Measurements from ENCODE around the gene NUMA1. TPM values are rescaled to one million over a fixed set of nuclear protein-coding genes. Genes with fewer than 3 reads are reported as not detected.

Gene NUMA1
- total RNA-seq, 2 experiments from 2014 or later = 217 to 227 TPM

- Mint-ChIP-seq H3K27me3 (no peaks in the 10 kb centered on the region), H3K27ac (peak overlapping the region; percentile 62), H3K4me3 (no peak overlapping the region), H3K9me3 (no peaks in the 10 kb centered on the region), H3K4me1 (peaks cover 68% of the 10 kb centered on the region), H3K36me3 (ENCODE audit: low read depth) (peaks cover 30% of the 10 kb centered on the region)
- ChIA-PET CTCF (interaction anchor here (1.1 to 1.3 kb wide), 3 partner anchors 12 to 108 kb away, joined by 3 to 4 read pairs (median 3); no protein-coding TSS in a partner anchor), POLR2A (no interaction called here)
- no peak for DNase-seq
Measured at GRCh38 chr11:72075109-72075508, 5.2 kb downstream of the NUMA1 start.

- peaks cover 44% of the 10 kb centered on the region for H3K36me3 Mint-ChIP-seq (ENCODE audit: low read depth)
- DNase-seq = no peak
- no peaks in the 10 kb centered on the region for H3K9me3 Mint-ChIP-seq
- H3K4me3 Mint-ChIP-seq = no peak overlapping the region
- no peaks in the 10 kb centered on the region for H3K27me3 Mint-ChIP-seq
- peaks cover 67% of the 10 kb centered on the region for H3K4me1 Mint-ChIP-seq
- CTCF ChIA-PET = interaction anchor here (1.0 to 1.1 kb wide), 2 partner anchors 34 to 39 kb away, joined by 3 read pairs; no protein-coding TSS in a partner anchor
- POLR2A ChIA-PET = no interaction called here
- no peak overlapping the region for H3K27ac Mint-ChIP-seq
Measured at GRCh38 chr11:72072348-72072747, 8.0 kb downstream of the NUMA1 start.

- ChIA-PET POLR2A (no interaction called here), CTCF (interaction anchor here (1.0 to 1.4 kb wide), 3 partner anchors 9 to 14 kb away, joined by 3 to 4 read pairs (median 3); no protein-coding TSS in a partner anchor)
- DNase-seq = no peak
- H3K27me3 Mint-ChIP-seq = no peaks in the 10 kb centered on the region
- H3K27ac Mint-ChIP-seq = no peak overlapping the region
- H3K9me3 Mint-ChIP-seq = no peaks in the 10 kb centered on the region
- H3K4me3 Mint-ChIP-seq = no peak overlapping the region
- peaks cover 60% of the 10 kb centered on the region for H3K4me1 Mint-ChIP-seq
- peaks cover 49% of the 10 kb centered on the region for H3K36me3 Mint-ChIP-seq (ENCODE audit: low read depth)
Measured at GRCh38 chr11:72070491-72070890, 9.9 kb downstream of the NUMA1 start.

GRCh38 chr11:72069787-72070251 is 10.5 kb downstream of the NUMA1 start:
- Mint-ChIP-seq H3K4me1 (peaks cover 55% of the 10 kb centered on the region), H3K4me3 (no peak overlapping the region), H3K27me3 (no peaks in the 10 kb centered on the region), H3K36me3 (ENCODE audit: low read depth) (peaks cover 51% of the 10 kb centered on the region), H3K27ac (no peak overlapping the region), H3K9me3 (no peaks in the 10 kb centered on the region)
- ChIA-PET POLR2A (no interaction called here), CTCF (interaction anchor here (1.0 to 1.4 kb wide), 2 partner anchors 10 kb away, joined by 3 to 4 read pairs; no protein-coding TSS in a partner anchor)
- DNase-seq = no peak

GRCh38 chr11:72069200-72069599 is 11.1 kb downstream of the NUMA1 start:
- ChIA-PET POLR2A (no interaction called here), CTCF (interaction anchor here (1.4 kb wide), 1 partner anchor 10 kb away, joined by 4 read pairs; no protein-coding TSS in a partner anchor)
- Mint-ChIP-seq H3K4me1 (peaks cover 52% of the 10 kb centered on the region), H3K4me3 (no peak overlapping the region), H3K36me3 (ENCODE audit: low read depth) (peaks cover 48% of the 10 kb centered on the region), H3K27me3 (no peaks in the 10 kb centered on the region), H3K9me3 (no peaks in the 10 kb centered on the region), H3K27ac (no peak overlapping the region)
- no peak for DNase-seq

- CTCF ChIA-PET = interaction anchor here (1.1 to 1.2 kb wide), 2 partner anchors 11 kb away, joined by 3 to 6 read pairs; no protein-coding TSS in a partner anchor
- no peak overlapping the region for H3K27ac Mint-ChIP-seq
- no peak for DNase-seq
- H3K27me3 Mint-ChIP-seq = no peaks in the 10 kb centered on the region
- POLR2A ChIA-PET = no interaction called here
- H3K9me3 Mint-ChIP-seq = no peaks in the 10 kb centered on the region
- H3K4me1 Mint-ChIP-seq = peaks cover 44% of the 10 kb centered on the region
- H3K4me3 Mint-ChIP-seq = no peak overlapping the region
- H3K36me3 Mint-ChIP-seq (ENCODE audit: low read depth) = peaks cover 42% of the 10 kb centered on the region
Measured at GRCh38 chr11:72067676-72068075, 12.7 kb downstream of the NUMA1 start.

- Mint-ChIP-seq H3K27ac (no peak overlapping the region), H3K27me3 (no peaks in the 10 kb centered on the region), H3K4me1 (peaks cover 39% of the 10 kb centered on the region), H3K36me3 (ENCODE audit: low read depth) (peaks cover 40% of the 10 kb centered on the region), H3K9me3 (no peaks in the 10 kb centered on the region), H3K4me3 (no peak overlapping the region)
- no peak for DNase-seq
- CTCF ChIA-PET = interaction anchor here (1.1 to 1.3 kb wide), 2 partner anchors 11 to 16 kb away, joined by 3 read pairs; no protein-coding TSS in a partner anchor
- POLR2A ChIA-PET = no interaction called here
Measured at GRCh38 chr11:72067266-72067665, 13.1 kb downstream of the NUMA1 start.

GRCh38 chr11:72066855-72067254 is 13.5 kb downstream of the NUMA1 start:
- Mint-ChIP-seq H3K9me3 (no peaks in the 10 kb centered on the region), H3K27ac (no peak overlapping the region), H3K36me3 (ENCODE audit: low read depth) (peaks cover 38% of the 10 kb centered on the region), H3K4me3 (no peak overlapping the region), H3K27me3 (no peaks in the 10 kb centered on the region), H3K4me1 (peaks cover 35% of the 10 kb centered on the region)
- POLR2A ChIA-PET = no interaction called here
- CTCF ChIA-PET = interaction anchor here (0.7 to 1.3 kb wide), 3 partner anchors 10 to 88 kb away, joined by 3 read pairs; no protein-coding TSS in a partner anchor
- DNase-seq = no peak

GRCh38 chr11:72061739-72062396 is 18.5 kb downstream of the NUMA1 start:
- POLR2A ChIA-PET = no interaction called here
- H3K4me3 Mint-ChIP-seq = no peak overlapping the region
- no peak for DNase-seq
- peaks cover 5% of the 10 kb centered on the region for H3K4me1 Mint-ChIP-seq
- H3K36me3 Mint-ChIP-seq (ENCODE audit: low read depth) = peaks cover 21% of the 10 kb centered on the region
- no peaks in the 10 kb centered on the region for H3K9me3 Mint-ChIP-seq
- no peaks in the 10 kb centered on the region for H3K27me3 Mint-ChIP-seq
- CTCF ChIA-PET = interaction anchor here (0.5 to 1.5 kb wide), 2 partner anchors 71 to 82 kb away, joined by 3 read pairs; no protein-coding TSS in a partner anchor
- peak overlapping the region; percentile 4 for H3K27ac Mint-ChIP-seq

GRCh38 chr11:72058416-72059034 is 21.8 kb downstream of the NUMA1 start:
- H3K9me3 Mint-ChIP-seq = no peaks in the 10 kb centered on the region

GRCh38 chr11:72048766-72049460 is 31.4 kb downstream of the NUMA1 start:
- ChIA-PET POLR2A (no interaction called here), CTCF (interaction anchor here (1.2 to 2.6 kb wide), 8 partner anchors 7 to 44 kb away, joined by 3 to 11 read pairs (median 6); no protein-coding TSS in a partner anchor)
- H3K27me3 Mint-ChIP-seq = no peaks in the 10 kb centered on the region
- no peak overlapping the region for H3K4me3 Mint-ChIP-seq
- peaks cover 19% of the 10 kb centered on the region for H3K36me3 Mint-ChIP-seq (ENCODE audit: low read depth)
- DNase-seq = no peak
- H3K27ac Mint-ChIP-seq = no peak overlapping the region
- H3K4me1 Mint-ChIP-seq = peaks cover 6% of the 10 kb centered on the region
- H3K9me3 Mint-ChIP-seq = no peaks in the 10 kb centered on the region

More at GRCh38 chr11:72058416-72059034, 21.8 kb downstream of the NUMA1 start:
- H3K4me3 Mint-ChIP-seq = no peak overlapping the region
- peaks cover 12% of the 10 kb centered on the region for H3K4me1 Mint-ChIP-seq
- H3K27me3 Mint-ChIP-seq = no peaks in the 10 kb centered on the region
- ChIA-PET POLR2A (interaction anchor here (0.7 kb wide), 1 partner anchor 51 kb away, joined by 3 read pairs; no protein-coding TSS in a partner anchor), CTCF (interaction anchor here (1.1 to 1.3 kb wide), 2 partner anchors 11 to 33 kb away, joined by 3 to 4 read pairs; no protein-coding TSS in a partner anchor)
- DNase-seq = no peak
- H3K36me3 Mint-ChIP-seq (ENCODE audit: low read depth) = peaks cover 16% of the 10 kb centered on the region
- no peak overlapping the region for H3K27ac Mint-ChIP-seq

- ChIA-PET CTCF (interaction anchor here (0.7 to 1.7 kb wide), 3 partner anchors 19 to 32 kb away, joined by 3 to 5 read pairs (median 3); no protein-coding TSS in a partner anchor), POLR2A (no interaction called here)
- Mint-ChIP-seq H3K27ac (no peak overlapping the region), H3K36me3 (ENCODE audit: low read depth) (peaks cover 19% of the 10 kb centered on the region), H3K9me3 (no peaks in the 10 kb centered on the region), H3K4me3 (no peak overlapping the region), H3K4me1 (peaks cover 28% of the 10 kb centered on the region), H3K27me3 (no peaks in the 10 kb centered on the region)
- no peak for DNase-seq
Measured at GRCh38 chr11:72045849-72046248, 34.5 kb downstream of the NUMA1 start.
